ENCODE results near the gene SOX6.

GRCh38 chr11:16262645-16262955, 93.7 kb downstream of the SOX6 start:
- TF ChIP-seq CTCF (IDR thresholded peaks at IDR 0.05) = no peak
- no peak for TF ChIP-seq POLR2A (IDR thresholded peaks at IDR 0.05)
